ENCODE results near the gene CSRP1. TPM values are rescaled to one million over a fixed set of nuclear protein-coding genes. Genes with fewer than 3 reads are reported as not detected.

Gene CSRP1
- polyA plus RNA-seq, 2 of the 4 experiments (the other 2 are of a cell fraction), result 277 to 655 TPM

DNA sequence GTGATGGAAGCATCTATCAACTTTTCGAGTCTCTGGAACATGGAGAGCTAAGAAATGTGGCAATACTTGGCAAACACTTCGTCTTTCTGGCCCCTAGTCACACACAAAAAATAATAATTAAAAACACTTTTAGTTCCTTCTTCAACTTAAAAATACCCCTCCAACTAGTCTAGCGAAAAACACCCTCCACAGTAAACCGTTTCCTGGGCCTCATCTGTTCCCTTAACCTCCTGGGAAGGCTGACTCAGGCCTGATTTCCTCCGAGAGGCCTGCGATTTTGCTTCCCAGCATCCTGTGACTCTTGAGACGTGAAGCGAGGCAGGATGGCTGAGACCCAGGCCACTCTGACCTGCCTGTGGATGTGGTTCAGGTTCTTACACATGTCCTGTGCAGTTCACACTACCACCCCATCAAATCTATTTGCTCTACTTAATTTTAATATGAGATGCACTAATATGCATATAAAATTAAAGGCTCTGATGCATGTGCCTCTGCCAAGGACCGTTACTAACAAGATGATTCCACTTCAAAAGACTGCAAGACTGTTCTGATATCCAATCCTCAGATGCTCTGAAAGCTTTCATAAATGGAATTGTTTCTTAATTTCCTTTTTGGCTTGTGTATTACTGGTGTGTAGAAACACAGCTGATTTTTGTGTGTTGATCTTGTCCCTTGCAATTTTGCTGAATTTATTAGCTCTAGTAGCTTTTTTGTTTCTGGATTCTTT, 35.5 kb upstream of the CSRP1 start:
- no peak for TF ChIP-seq PHF8 (IDR thresholded peaks at IDR 0.05; ENCODE audit: borderline replicate concordance, low read depth)
- no peak for TF ChIP-seq RFX5 (IDR thresholded peaks at IDR 0.05)
- ChIA-PET POLR2A (no interaction called here), CTCF (interaction anchor here (0.7 to 3.9 kb wide), 7 partner anchors 8 to 251 kb away, joined by 3 to 27 read pairs (median 9); no protein-coding TSS in a partner anchor)
- Histone ChIP-seq H3K9me3 (no peaks in the 10 kb centered on the region), H3K4me2 (no peak overlapping the region), H3K27ac (no peak overlapping the region), H3K4me1 (peaks cover 15% of the 10 kb centered on the region), H3K4me3 (no peak overlapping the region)
- DNase-seq (ENCODE audit: low read depth in 1 of 2, low spot score in 1 of 2) (no peak), FAIRE-seq (no peak), ATAC-seq (no peak)
- 83% methylated on average over 9 of the region's 9 CpGs for WGBS (ENCODE audit: missing lambda C conversion rate)

DNA sequence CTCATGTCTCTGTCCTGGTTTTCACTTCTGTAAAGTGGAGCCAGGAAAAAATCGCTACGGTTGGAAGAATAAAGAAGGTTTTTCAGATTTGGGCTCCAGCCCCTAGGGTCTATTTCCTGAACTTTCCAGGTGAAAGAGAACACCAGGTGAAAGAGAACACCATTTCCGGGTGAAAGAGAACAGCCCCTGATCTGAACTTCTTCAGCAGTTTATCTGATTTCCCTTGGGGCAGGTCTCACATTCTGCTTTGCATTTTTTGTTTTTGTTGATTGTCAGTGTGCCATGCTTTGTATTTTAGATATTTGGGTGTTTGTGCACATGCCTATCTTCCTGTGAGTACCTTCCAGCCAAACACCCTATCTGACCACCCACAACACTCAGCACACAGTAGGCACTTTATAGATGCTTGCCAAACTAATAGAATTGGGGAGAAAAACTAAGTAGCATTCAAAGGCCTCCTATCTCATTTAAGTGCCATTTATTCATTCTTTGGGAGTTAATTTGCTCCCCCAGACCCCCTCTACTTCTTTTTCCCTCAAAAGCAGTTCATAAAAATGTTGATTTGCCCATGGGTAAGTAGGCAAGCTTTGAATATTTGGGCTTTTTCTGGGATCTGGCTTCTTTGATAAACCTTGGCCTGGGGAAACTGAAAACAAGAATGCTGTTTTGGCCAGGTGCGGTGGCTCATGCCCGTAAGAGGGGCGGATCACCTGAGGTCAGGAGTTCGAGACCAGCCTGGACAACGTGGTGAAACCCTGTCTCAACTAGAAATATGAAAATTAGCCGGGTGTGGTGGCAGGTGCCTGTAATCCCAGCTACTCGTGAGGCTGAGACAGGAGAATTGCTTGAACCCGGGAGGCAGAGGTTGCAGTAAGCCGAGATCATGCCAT, 34.2 kb upstream of the CSRP1 start:
- H3K4me1 ChIP-seq, result peaks cover 26% of the 10 kb centered on the region
- H3K27ac ChIP-seq, result no peak overlapping the region
- POLR2A ChIA-PET, result interaction anchor here (1.2 kb wide), 1 partner anchor 10 kb away, joined by 3 read pairs; no protein-coding TSS in a partner anchor
- no peaks in the 10 kb centered on the region for H3K9me3 ChIP-seq
- H3K4me3 ChIP-seq, result no peak overlapping the region
- no peak overlapping the region for H3K4me2 ChIP-seq
- 89% methylated on average over 12 of the region's 12 CpGs for WGBS (ENCODE audit: missing lambda C conversion rate)
- FAIRE-seq (no peak), DNase-seq (ENCODE audit: low read depth in 1 of 2, low spot score in 1 of 2) (no peak), ATAC-seq (no peak)
- CTCF ChIA-PET, result interaction anchor here (0.6 to 3.9 kb wide), 10 partner anchors 11 to 279 kb away, joined by 3 to 27 read pairs (median 4); no protein-coding TSS in a partner anchor
- TF ChIP-seq TFCP2L1 (CRISPR knock-in tag; IDR thresholded peaks at IDR 0.05), result no peak
- TF ChIP-seq NPAS2 (CRISPR knock-in tag; IDR thresholded peaks at IDR 0.05; ENCODE audit: borderline replicate concordance), result no peak
- TF ChIP-seq RFX5 (IDR thresholded peaks at IDR 0.05), result no peak
- TF ChIP-seq CHD4 (IDR thresholded peaks at IDR 0.05; ENCODE audit: borderline replicate concordance), result no peak
- TF ChIP-seq, protein P1, sequence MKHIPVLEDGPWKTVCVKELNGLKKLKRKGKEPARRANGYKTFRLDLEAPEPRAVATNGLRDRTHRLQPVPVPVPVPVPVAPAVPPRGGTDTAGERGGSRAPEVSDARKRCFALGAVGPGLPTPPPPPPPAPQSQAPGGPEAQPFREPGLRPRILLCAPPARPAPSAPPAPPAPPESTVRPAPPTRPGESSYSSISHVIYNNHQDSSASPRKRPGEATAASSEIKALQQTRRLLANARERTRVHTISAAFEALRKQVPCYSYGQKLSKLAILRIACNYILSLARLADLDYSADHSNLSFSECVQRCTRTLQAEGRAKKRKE (CRISPR knock-in tag; IDR thresholded peaks at IDR 0.05; ENCODE audit: low read depth), result no peak
- TF ChIP-seq, protein P2, sequence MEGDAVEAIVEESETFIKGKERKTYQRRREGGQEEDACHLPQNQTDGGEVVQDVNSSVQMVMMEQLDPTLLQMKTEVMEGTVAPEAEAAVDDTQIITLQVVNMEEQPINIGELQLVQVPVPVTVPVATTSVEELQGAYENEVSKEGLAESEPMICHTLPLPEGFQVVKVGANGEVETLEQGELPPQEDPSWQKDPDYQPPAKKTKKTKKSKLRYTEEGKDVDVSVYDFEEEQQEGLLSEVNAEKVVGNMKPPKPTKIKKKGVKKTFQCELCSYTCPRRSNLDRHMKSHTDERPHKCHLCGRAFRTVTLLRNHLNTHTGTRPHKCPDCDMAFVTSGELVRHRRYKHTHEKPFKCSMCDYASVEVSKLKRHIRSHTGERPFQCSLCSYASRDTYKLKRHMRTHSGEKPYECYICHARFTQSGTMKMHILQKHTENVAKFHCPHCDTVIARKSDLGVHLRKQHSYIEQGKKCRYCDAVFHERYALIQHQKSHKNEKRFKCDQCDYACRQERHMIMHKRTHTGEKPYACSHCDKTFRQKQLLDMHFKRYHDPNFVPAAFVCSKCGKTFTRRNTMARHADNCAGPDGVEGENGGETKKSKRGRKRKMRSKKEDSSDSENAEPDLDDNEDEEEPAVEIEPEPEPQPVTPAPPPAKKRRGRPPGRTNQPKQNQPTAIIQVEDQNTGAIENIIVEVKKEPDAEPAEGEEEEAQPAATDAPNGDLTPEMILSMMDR (IDR thresholded peaks at IDR 0.05), result no peak
- TF ChIP-seq, protein P3, sequence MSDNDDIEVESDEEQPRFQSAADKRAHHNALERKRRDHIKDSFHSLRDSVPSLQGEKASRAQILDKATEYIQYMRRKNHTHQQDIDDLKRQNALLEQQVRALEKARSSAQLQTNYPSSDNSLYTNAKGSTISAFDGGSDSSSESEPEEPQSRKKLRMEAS (IDR thresholded peaks at IDR 0.05), result no peak
- TF ChIP-seq SMC3 (IDR thresholded peaks at IDR 0.05), result no peak
- TF ChIP-seq, protein P4, sequence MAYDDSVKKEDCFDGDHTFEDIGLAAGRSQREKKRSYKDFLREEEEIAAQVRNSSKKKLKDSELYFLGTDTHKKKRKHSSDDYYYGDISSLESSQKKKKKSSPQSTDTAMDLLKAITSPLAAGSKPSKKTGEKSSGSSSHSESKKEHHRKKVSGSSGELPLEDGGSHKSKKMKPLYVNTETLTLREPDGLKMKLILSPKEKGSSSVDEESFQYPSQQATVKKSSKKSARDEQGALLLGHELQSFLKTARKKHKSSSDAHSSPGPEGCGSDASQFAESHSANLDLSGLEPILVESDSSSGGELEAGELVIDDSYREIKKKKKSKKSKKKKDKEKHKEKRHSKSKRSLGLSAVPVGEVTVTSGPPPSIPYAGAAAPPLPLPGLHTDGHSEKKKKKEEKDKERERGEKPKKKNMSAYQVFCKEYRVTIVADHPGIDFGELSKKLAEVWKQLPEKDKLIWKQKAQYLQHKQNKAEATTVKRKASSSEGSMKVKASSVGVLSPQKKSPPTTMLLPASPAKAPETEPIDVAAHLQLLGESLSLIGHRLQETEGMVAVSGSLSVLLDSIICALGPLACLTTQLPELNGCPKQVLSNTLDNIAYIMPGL (CRISPR knock-in tag; IDR thresholded peaks at IDR 0.05; ENCODE audit: borderline replicate concordance), result no peak
- no peak for TF ChIP-seq ZSCAN20 (CRISPR knock-in tag; IDR thresholded peaks at IDR 0.05)
- TF ChIP-seq MAZ (IDR thresholded peaks at IDR 0.05; ENCODE audit: borderline replicate concordance, low read depth, low read length), result no peak
- TF ChIP-seq RAD21 (conservative IDR thresholded peaks at IDR 0.05 in 1 of 2, IDR thresholded peaks at IDR 0.05 in 1 of 2), result no peak
- no peak for TF ChIP-seq ZNF302 (CRISPR knock-in tag; IDR thresholded peaks at IDR 0.05)
- TF ChIP-seq FOSB (CRISPR knock-in tag; IDR thresholded peaks at IDR 0.05), result no peak
- no peak for TF ChIP-seq EHMT2 (IDR thresholded peaks at IDR 0.05; ENCODE audit: low read depth)
- TF ChIP-seq PHF8 (IDR thresholded peaks at IDR 0.05; ENCODE audit: borderline replicate concordance, low read depth), result no peak
- no peak for TF ChIP-seq CHD2 (IDR thresholded peaks at IDR 0.05; ENCODE audit: low read length, partially characterized antibody)
- TF ChIP-seq EP300 (IDR thresholded peaks at IDR 0.05), result no peak
